ENCODE results near the gene ZNF761.

GRCh38 chr19:53467485-53468262 lies 35.9 kb downstream of the ZNF761 start, which contains the start of gene ZNF813:
- TF ChIP-seq POLR2AphosphoS5 (IDR thresholded peaks at IDR 0.05; ENCODE audit: low read depth, low read length) (peak; percentile 69), TAF1 (IDR thresholded peaks at IDR 0.05; ENCODE audit: borderline replicate concordance, insufficient read depth, low read length) (no peak), REST (IDR thresholded peaks at IDR 0.05; ENCODE audit: insufficient read depth in 1 of 2, low read depth in 2 of 2, low read length in 2 of 2) (no peak)
